ENCODE results near the gene HDAC9. TPM values are rescaled to one million over a fixed set of nuclear protein-coding genes. Genes with fewer than 3 reads are reported as not detected.

The HDAC9 gene
- total RNA-seq, 1 experiment from 2014 or later = 7.7 TPM

DNA sequence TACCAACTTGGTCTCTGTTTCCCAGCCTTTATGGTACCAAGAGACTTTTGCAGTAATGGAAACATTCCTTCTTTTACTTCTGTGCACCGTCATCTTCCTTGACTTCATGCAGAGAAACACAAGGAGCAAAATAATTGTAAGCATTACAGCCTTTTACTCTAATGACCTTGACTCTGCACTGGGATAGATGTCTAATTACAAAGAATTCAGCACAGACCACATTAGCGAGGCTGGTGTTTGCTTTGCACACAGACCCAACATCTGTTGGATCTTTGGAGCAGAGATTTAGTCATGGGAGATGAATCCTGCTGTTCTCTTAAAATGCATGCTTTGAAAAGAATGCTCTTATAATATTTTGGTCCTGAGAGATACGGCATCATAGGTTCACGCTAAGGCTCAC lies 360.2 kb downstream of the HDAC9 start:
- Mint-ChIP-seq H3K9me3 (no peaks in the 10 kb centered on the region), H3K27me3 (ENCODE audit: low read depth) (no peaks in the 10 kb centered on the region), H3K36me3 (ENCODE audit: insufficient read depth in 1 of 3, low read depth in 3 of 3) (no peaks in the 10 kb centered on the region), H3K4me1 (peaks cover 3 to 12% of the 10 kb centered on the region in 2 experiments; a peak in 2 of 4 replicates), H3K4me3 (no peak overlapping the region), H3K27ac (no peak overlapping the region)
- H3K23me2 ChIP-seq (ENCODE audit: insufficient read length, low read depth, low read length, poor library complexity, severe bottlenecking) = no peaks in the 10 kb centered on the region
- H3K4me1 ChIP-seq (ENCODE audit: insufficient read depth, low read length) = peaks cover 5% of the 10 kb centered on the region; the same call in 1 of the 2 replicates
- H4K91ac ChIP-seq (ENCODE audit: insufficient read length, low read depth, low read length) = no peak overlapping the region
- no peak overlapping the region for H2AFZ ChIP-seq (ENCODE audit: low read length)
- H3K79me2 ChIP-seq (ENCODE audit: insufficient read depth, low read length) = no peaks in the 10 kb centered on the region
- WGBS (ENCODE audit: extremely low coverage, insufficient read length, low lambda C conversion rate) = no CpG with 5 or more reads among the region's 4 CpGs
- no peak overlapping the region for H3K27ac ChIP-seq (ENCODE audit: insufficient read length, low read depth, low read length)
- no peaks in the 10 kb centered on the region for H3K9me3 ChIP-seq (ENCODE audit: control insufficient read depth, low read depth, low read length)
- no peak overlapping the region for H3K4me2 ChIP-seq (ENCODE audit: insufficient read depth, insufficient read length, low read length)
- H2BK20ac ChIP-seq (ENCODE audit: low read depth, low read length, poor library complexity, severe bottlenecking) = no peak overlapping the region
- H2BK12ac ChIP-seq (ENCODE audit: insufficient read length, low read depth, low read length) = no peak overlapping the region
- H3K56ac ChIP-seq (ENCODE audit: insufficient read length, low read depth, low read length) = no peak overlapping the region
- TF ChIP-seq CTCF (conservative IDR thresholded peaks at IDR 0.05) = no peak
- H2BK15ac ChIP-seq (ENCODE audit: low read depth, low read length) = no peak overlapping the region
- no peaks in the 10 kb centered on the region for H4K20me1 ChIP-seq (ENCODE audit: control insufficient read depth, insufficient read depth, insufficient read length)
- H3K14ac ChIP-seq (ENCODE audit: insufficient read depth, low read length) = no peak overlapping the region
- no peaks in the 10 kb centered on the region for H3K79me1 ChIP-seq (ENCODE audit: insufficient read depth, low read depth, low read length, poor library complexity, severe bottlenecking)
- H3K18ac ChIP-seq (ENCODE audit: insufficient read length, low read depth, low read length) = no peak overlapping the region
- H3K27me3 ChIP-seq (ENCODE audit: insufficient read depth, low read length) = no peaks in the 10 kb centered on the region
- H4K5ac ChIP-seq (ENCODE audit: insufficient read length, low read depth, low read length) = no peak overlapping the region
- H2BK120ac ChIP-seq (ENCODE audit: low read depth, low read length, poor library complexity, severe bottlenecking) = no peak overlapping the region
- DNase-seq = no peak
- H3T11ph ChIP-seq (ENCODE audit: low read length) = no peak overlapping the region
- H3K23ac ChIP-seq (ENCODE audit: insufficient read length, low read depth, low read length) = no peak overlapping the region
- H3K4ac ChIP-seq (ENCODE audit: low read depth, low read length) = no peak overlapping the region
- H2AK5ac ChIP-seq (ENCODE audit: insufficient read length, low read length) = no peak overlapping the region
- H3K9ac ChIP-seq (ENCODE audit: extremely low read depth, insufficient read length, low read length) = no peak overlapping the region
- H2BK5ac ChIP-seq (ENCODE audit: insufficient read length, low read length) = no peak overlapping the region
- no peak overlapping the region for H4K8ac ChIP-seq (replicated peaks; ENCODE audit: insufficient read length, low read depth, low read length)

Measured in H9 (cell line).